M059J (cell line): ENCODE data around the gene TANGO2. TPM values are rescaled to one million over a fixed set of nuclear protein-coding genes. Genes with fewer than 3 reads are reported as not detected.

Experiments used
- DNase-seq: peaks from one replicate; pipeline ENCODE4 v3.0.0-alpha.2; 2012; ENCODE audit warnings: low read depth
- total RNA-seq: library from RNA; depleted of rRNA; stranded (reverse); fragments of >200 nt; shearing (Covaris generic); gene quantifications from 2 replicates; pipeline ENCODE4 v1.2.3, GENCODE V29; 2014

Gene TANGO2
- total RNA-seq, 1 experiment from 2014 or later, result 36.1 TPM

- DNase-seq, result no peak
Measured at GRCh38 chr22:20043057-20043996, 22.4 kb downstream of the TANGO2 start.

DNA sequence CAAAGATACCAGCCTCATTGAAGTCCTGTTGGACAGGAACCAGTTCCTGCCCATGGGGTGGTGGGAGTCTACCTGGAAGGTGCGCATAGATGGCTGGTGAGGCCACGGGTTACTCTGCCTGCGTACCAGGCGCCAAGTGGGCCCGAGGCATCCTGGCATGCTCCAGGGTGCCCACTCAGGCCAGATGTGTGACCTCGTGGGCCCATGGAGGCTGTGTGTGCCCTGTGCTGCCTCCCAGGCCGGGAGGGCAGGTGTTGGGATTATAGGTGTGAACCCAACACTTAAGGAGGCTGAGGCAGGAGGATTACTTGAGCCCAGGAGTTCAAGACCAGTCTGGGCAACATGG lies 23.1 kb downstream of the TANGO2 start:
- DNase-seq, result no peak

- no peak for DNase-seq
Measured at GRCh38 chr22:20044495-20045151, 23.7 kb downstream of the TANGO2 start.

- no peak for DNase-seq
Measured at GRCh38 chr22:20046730-20047129, 25.8 kb downstream of the TANGO2 start.

GRCh38 chr22:20051927-20052308 lies 31.0 kb downstream of the TANGO2 start:
- DNase-seq, result no peak

GRCh38 chr22:20052309-20053259 lies 31.7 kb downstream of the TANGO2 start:
- no peak for DNase-seq

- DNase-seq, result no peak
Measured at GRCh38 chr22:20053407-20054033, 32.6 kb downstream of the TANGO2 start.

- no peak for DNase-seq
Measured at GRCh38 chr22:20054034-20054427, 33.1 kb downstream of the TANGO2 start.

GRCh38 chr22:20054485-20054884 lies 33.6 kb downstream of the TANGO2 start:
- no peak for DNase-seq

DNA sequence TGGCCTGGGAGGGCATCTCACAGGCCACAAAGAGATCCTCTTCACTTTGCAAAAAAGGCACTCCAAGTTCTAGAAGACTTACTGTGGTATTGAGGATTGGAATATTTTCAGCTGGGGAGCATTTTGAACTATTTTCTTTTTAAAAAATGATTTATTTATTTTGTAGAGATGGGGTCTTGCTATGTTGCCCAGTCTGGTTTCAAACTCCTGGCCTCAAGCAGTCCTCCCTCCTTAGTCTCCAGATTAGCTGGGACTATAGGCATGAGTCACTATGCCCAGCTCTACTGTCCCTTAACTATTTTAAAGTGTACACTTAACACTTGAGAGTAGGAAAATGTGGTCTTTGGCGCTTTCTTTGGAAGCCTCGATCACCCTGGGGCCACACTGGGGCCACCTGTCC lies 34.2 kb downstream of the TANGO2 start:
- no peak for DNase-seq

- DNase-seq, result no peak
Measured at GRCh38 chr22:20055654-20056053, 34.7 kb downstream of the TANGO2 start.

GRCh38 chr22:20056161-20056560 lies 35.3 kb downstream of the TANGO2 start:
- no peak for DNase-seq

DNA sequence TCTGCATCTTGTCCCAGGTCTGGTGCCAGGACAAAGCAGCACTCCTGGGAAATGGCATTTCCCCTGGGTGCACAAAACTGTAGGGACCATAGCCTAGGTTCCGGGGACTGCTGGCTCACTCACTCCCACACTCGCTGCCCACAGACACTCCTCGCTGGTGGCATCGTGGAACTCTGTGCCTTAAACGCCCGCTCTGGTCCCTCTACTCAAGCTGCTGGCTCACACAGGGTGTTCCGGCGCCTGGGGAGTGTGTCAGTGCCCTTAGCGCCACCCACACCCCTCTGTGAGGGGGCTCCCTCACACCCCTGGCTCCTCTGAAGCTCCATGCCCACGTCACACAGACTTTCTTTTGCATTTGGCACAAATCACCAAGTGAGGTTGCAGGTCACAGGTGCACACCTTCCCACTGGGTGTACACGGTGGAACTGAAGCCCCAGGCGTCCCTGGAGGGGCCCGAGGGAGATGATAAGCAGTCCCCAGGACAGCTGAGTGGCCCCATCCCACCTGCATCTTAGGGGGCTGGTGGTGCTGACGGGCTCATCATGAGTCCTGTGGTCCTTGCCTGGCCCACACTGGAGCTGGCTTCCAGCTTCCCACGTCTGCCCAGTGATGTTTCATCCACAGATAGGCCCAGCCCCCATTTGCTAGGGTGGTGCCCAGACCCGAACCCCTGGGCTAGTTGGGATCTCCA lies 35.9 kb downstream of the TANGO2 start:
- no peak for DNase-seq

DNA sequence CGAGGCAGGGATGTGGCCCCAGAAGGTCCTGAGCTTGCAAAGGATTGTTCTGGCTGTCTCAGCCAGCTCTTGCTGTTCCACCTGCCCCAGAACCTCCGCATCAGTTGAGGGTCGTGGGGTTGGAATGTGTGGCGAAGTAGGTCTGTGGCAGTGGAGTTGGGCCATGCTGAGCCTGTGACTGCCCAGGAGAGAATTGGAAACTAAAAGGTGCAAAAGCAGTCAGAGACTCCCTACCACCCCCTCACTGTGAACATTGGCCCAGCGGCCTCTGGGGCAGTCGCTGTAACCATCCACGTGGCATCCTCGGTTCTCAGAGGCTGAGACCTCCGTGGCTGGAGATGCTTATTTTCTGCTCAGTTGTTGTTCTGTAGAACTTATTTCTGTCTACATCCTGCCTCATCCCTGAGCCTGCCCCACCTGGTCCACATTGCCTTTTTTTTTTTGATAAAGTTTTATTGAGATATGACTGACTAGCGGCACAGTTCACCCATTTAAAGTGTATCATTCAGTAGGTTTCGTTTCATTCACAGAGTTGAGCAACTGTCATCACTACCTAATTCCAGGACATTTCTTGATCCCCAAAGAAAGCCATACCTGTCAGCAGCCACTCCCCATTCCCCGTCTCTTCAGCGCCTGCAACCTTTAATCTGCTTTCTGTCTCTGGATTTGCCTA lies 36.8 kb downstream of the TANGO2 start:
- DNase-seq, result no peak

DNA sequence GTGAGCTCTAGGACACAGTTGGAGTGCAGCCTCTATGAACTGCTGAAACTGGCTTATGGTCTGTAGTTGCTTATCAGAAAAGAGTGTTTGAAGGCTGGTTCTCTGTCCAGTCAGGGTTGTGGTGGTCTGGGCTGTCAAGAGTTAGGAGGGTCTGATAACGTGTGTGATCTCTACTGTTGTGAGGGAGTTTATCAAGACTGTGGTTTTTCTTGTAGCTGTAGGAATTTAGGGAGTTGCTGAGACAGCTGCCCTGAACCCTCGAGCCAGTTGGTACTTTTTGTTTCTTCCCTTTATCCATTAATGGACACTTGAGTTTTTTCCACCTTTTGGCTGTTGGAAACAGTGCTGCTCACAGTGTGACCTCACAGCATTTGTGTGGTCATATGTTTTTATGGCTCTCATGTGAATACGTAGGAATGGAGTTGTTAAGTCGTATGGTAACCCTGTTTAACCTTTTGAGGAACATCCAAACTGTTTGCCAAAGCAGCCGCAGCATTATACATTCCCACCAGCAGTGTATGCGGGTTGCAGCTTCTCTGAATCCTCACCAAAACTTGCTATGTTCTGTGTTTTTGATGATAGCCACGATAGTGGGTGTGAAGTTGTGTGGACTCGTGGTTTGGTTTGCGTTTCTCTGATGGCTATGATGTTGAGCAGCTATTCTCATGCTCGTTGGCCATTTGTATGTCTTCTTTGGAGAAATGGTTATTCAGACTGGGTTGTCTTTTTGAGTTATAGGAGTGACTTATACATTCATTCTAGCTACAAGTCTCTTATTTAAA lies 38.3 kb downstream of the TANGO2 start:
- DNase-seq, result no peak

DNA sequence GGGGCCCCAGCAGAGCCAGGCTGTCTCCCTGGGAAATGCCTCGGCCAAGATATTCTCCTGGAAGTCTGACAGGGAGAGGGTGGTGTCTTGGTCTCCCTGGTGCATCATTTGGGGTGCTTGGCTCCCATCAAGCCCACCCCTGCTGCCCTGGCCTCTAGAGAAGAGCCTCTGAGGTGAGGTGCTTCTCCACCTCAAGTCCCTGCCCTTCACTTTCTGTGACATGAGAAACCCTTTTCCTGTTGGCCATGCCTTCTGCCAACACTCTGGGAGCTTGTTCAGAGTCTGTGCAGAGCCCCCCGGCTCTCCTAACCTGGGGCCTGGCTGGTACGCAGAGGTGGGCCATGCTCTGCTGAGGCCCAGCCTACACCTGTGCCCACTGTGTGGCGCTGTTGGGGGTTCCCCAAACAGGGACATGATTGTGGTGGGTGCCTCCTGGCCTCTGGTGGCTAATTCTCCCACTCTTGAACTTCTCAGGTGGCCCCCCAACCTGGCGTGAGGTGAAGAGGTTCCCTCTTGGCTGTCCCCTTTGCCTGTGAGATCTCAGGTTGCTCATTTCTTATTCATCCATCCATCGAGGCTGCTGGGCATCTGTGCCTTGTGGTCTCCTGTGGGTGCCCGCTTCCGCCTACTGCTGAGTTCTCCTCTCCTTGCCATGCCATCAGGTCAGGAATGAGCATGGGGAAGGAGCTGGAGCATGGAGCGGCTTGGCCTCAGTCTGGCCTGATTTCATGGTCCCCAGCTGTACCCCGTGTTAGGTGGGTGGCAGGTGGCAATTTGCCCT lies 40.0 kb downstream of the TANGO2 start:
- DNase-seq, result no peak

GRCh38 chr22:20061481-20061861 lies 40.6 kb downstream of the TANGO2 start:
- peak; percentile 70 for DNase-seq

DNA sequence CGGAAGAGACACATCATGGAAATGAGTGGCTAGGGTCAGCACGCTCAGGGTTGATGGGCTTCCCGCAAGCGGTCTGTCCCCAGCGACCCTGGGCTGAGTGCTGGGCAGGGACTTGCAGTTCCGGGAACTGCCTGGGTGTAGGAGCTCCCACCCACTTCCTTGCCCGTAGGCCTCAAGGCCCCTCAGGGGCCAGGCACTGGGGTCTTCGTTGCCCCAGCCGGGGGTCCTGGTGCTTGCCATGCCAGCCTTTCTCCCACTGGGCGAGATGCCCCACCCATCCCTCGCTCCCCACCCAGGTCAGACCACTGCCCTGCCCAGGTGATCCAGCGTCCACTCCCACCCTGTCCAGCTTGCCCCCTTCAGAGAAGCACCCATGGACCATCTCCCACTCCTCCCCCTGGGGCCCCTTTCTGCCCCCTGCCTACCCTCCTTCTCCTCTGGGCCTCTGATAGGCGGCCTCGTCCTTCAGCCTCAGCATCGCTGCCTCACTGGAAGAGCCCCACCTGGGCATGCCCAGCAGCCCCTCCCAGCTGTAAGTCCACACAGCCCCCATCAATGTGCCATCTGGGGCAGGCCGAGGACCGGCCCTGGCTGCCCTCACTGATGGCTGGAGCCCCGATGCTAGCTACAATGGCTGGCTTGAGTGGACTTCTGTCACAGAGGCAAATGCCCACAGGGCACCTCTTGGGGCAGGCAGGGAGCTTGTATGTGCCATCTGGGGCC lies 41.3 kb downstream of the TANGO2 start:
- DNase-seq, result no peak
